ENCODE measurements around the gene TGFBR3.
"Not testable (repeated sequence)": the region's sequence is repeated elsewhere in the genome, so short reads cannot be mapped to it uniquely, and the experiment has no call there.

TGFBR3 gene

DNA sequence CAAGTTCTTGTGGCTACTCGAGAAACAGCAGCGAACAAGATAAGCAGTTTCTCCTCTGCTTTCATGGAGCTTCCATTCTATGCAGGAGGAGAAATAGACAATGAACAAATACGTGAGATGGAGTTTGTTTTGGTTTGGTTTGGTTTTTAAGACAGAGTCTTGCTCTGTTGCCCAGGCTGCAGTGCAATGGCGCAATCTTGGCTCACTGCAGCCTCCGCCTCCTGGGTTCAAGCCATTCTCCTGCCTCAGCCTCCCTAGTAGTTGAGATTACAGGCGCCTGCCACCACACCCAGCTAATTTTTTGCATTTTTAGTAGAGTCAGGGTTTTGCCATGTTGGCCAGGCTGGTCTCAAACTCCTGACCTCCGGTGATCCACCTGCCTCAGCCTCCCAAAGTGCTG lies 51.4 kb downstream of the TGFBR3 start:
- H3K4me1 ChIP-seq (ENCODE audit: insufficient read depth, low read length); H2AFZ ChIP-seq (ENCODE audit: low read depth, low read length); H3K9me3 ChIP-seq (ENCODE audit: low read length); H3K36me3 ChIP-seq (ENCODE audit: insufficient read depth, low read length); H3K4me3 ChIP-seq (ENCODE audit: low read length); H3K27me3 ChIP-seq (ENCODE audit: insufficient read depth, low read length): not testable (repeated sequence)

DNA sequence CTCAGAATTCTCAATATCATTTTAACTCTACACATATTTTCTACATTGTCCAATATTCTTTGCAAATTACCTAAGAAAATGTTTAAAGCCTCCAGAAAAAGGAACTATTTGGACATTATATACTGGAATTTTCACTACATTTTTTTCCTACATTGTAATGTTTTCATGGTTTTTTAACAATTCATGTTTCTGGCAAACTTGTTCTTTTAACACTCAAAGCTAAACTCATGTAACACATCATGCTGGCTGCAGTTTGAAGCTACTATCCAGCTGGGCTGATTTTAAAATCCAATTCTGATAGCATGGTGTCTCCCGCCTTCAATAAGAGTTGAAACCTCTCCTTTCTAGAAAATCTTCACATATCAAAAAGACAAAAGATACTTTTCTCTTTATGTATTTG lies 52.0 kb downstream of the TGFBR3 start:
- Histone ChIP-seq H3K36me3 (ENCODE audit: insufficient read depth, low read length) (no peaks in the 10 kb centered on the region), H2AFZ (ENCODE audit: low read depth, low read length) (no peak overlapping the region), H3K4me1 (ENCODE audit: insufficient read depth, low read length) (peaks cover 7% of the 10 kb centered on the region), H3K27me3 (ENCODE audit: insufficient read depth, low read length) (no peaks in the 10 kb centered on the region), H3K4me3 (ENCODE audit: low read length) (no peak overlapping the region), H3K9me3 (ENCODE audit: low read length) (no peaks in the 10 kb centered on the region)

- Histone ChIP-seq H3K9me3 (ENCODE audit: low read length) (no peaks in the 10 kb centered on the region), H3K4me1 (ENCODE audit: insufficient read depth, low read length) (peaks cover 7% of the 10 kb centered on the region), H3K4me3 (ENCODE audit: low read length) (no peak overlapping the region), H2AFZ (ENCODE audit: low read depth, low read length) (no peak overlapping the region), H3K27me3 (ENCODE audit: insufficient read depth, low read length) (no peaks in the 10 kb centered on the region), H3K36me3 (ENCODE audit: insufficient read depth, low read length) (no peaks in the 10 kb centered on the region)
Measured at GRCh38 chr1:91831132-91831930, 54.6 kb downstream of the TGFBR3 start.

GRCh38 chr1:91830242-91831131 lies 55.5 kb downstream of the TGFBR3 start:
- Histone ChIP-seq H2AFZ (ENCODE audit: low read depth, low read length) (no peak overlapping the region), H3K4me3 (ENCODE audit: low read length) (no peak overlapping the region), H3K36me3 (ENCODE audit: insufficient read depth, low read length) (no peaks in the 10 kb centered on the region), H3K27me3 (ENCODE audit: insufficient read depth, low read length) (no peaks in the 10 kb centered on the region), H3K4me1 (ENCODE audit: insufficient read depth, low read length) (peaks cover 7% of the 10 kb centered on the region), H3K9me3 (ENCODE audit: low read length) (no peaks in the 10 kb centered on the region)

GRCh38 chr1:91829293-91830153 lies 56.4 kb downstream of the TGFBR3 start:
- no peak overlapping the region for H2AFZ ChIP-seq (ENCODE audit: low read depth, low read length)
- H3K36me3 ChIP-seq (ENCODE audit: insufficient read depth, low read length), result no peaks in the 10 kb centered on the region
- no peaks in the 10 kb centered on the region for H3K27me3 ChIP-seq (ENCODE audit: insufficient read depth, low read length)
- no peaks in the 10 kb centered on the region for H3K9me3 ChIP-seq (ENCODE audit: low read length)
- no peak overlapping the region for H3K4me3 ChIP-seq (ENCODE audit: low read length)
- H3K4me1 ChIP-seq (ENCODE audit: insufficient read depth, low read length), result peaks cover 7% of the 10 kb centered on the region

DNA sequence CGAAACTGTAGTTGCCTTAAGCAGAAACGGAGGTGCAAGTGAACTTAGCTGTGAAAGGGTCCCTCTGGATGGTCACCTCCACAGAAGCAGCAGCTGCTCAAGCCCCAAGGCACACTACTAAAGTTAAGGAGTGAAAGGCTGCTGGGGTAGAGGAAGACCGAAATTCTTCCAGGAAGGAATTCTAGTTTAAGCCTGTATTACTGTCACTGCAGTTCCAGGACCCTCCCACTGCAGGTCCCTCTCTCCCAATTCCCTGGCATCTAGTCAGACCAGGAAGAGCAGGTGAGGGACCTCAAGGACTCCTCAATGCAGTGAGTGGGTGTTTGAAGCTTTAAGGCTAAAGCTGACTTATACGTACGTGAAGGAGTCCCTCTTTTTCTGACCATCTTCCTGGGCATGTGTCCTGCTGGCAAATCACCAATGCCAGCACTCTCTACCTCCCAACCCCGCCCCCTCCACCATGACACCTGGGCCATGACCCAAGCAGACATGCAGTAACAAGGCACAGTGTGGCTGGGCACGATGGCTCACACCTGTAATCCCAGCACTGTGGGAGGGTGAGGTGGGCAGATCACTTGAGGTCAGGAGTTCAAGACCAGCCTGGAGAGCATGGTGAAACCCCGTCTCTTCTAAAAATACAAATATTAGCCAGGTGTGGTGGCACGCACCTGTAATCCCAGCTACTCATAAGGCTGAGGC lies 57.2 kb downstream of the TGFBR3 start:
- Histone ChIP-seq H3K27me3 (ENCODE audit: insufficient read depth, low read length) (no peaks in the 10 kb centered on the region), H2AFZ (ENCODE audit: low read depth, low read length) (no peak overlapping the region), H3K4me3 (ENCODE audit: low read length) (no peak overlapping the region), H3K4me1 (ENCODE audit: insufficient read depth, low read length) (peaks cover 7% of the 10 kb centered on the region), H3K36me3 (ENCODE audit: insufficient read depth, low read length) (no peaks in the 10 kb centered on the region), H3K9me3 (ENCODE audit: low read length) (no peaks in the 10 kb centered on the region)

GRCh38 chr1:91827459-91828321 lies 58.3 kb downstream of the TGFBR3 start:
- Histone ChIP-seq H3K27me3 (ENCODE audit: insufficient read depth, low read length) (no peaks in the 10 kb centered on the region), H3K9me3 (ENCODE audit: low read length) (no peaks in the 10 kb centered on the region), H3K4me3 (ENCODE audit: low read length) (no peak overlapping the region)

GRCh38 chr1:91827087-91827458 lies 58.9 kb downstream of the TGFBR3 start:
- Histone ChIP-seq H3K4me3 (ENCODE audit: low read length) (no peak overlapping the region), H3K27me3 (ENCODE audit: insufficient read depth, low read length) (no peaks in the 10 kb centered on the region), H3K9me3 (ENCODE audit: low read length) (no peaks in the 10 kb centered on the region), H3K4me1 (ENCODE audit: insufficient read depth, low read length) (peaks cover 7% of the 10 kb centered on the region), H2AFZ (ENCODE audit: low read depth, low read length) (no peak overlapping the region), H3K36me3 (ENCODE audit: insufficient read depth, low read length) (no peaks in the 10 kb centered on the region)

More at GRCh38 chr1:91827459-91828321, 58.3 kb downstream of the TGFBR3 start:
- H3K4me1 ChIP-seq (ENCODE audit: insufficient read depth, low read length), result peaks cover 7% of the 10 kb centered on the region
- H2AFZ ChIP-seq (ENCODE audit: low read depth, low read length), result no peak overlapping the region
- no peaks in the 10 kb centered on the region for H3K36me3 ChIP-seq (ENCODE audit: insufficient read depth, low read length)

GRCh38 chr1:91826649-91827048 lies 59.3 kb downstream of the TGFBR3 start:
- no peaks in the 10 kb centered on the region for H3K36me3 ChIP-seq (ENCODE audit: insufficient read depth, low read length)
- no peak overlapping the region for H2AFZ ChIP-seq (ENCODE audit: low read depth, low read length)
- H3K27me3 ChIP-seq (ENCODE audit: insufficient read depth, low read length), result no peaks in the 10 kb centered on the region
- H3K4me1 ChIP-seq (ENCODE audit: insufficient read depth, low read length), result peaks cover 7% of the 10 kb centered on the region
- H3K4me3 ChIP-seq (ENCODE audit: low read length), result no peak overlapping the region
- H3K9me3 ChIP-seq (ENCODE audit: low read length), result no peaks in the 10 kb centered on the region

DNA sequence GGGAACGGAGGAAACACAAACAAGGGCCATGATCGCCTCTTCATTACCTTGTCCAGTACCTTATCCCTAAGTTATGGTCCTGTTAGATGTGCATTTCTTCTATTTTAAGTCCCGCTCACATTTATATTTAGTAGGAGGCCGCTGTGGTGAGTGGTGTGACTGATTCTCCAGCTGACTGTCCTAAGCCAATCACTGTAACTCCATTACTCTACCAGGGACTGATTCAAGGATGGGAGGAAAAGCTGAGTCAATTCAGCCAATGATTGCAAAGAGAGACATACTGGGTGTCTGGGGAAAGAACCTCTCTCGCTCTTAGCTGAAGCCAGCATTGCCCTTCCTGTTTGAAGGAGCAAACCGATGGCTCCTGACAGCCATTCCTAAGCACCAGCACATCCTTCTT lies 59.7 kb downstream of the TGFBR3 start:
- no peaks in the 10 kb centered on the region for H3K9me3 ChIP-seq (ENCODE audit: low read length)
- H3K36me3 ChIP-seq (ENCODE audit: insufficient read depth, low read length), result no peaks in the 10 kb centered on the region
- H3K27me3 ChIP-seq (ENCODE audit: insufficient read depth, low read length), result no peaks in the 10 kb centered on the region
- no peak overlapping the region for H3K4me3 ChIP-seq (ENCODE audit: low read length)
- H3K4me1 ChIP-seq (ENCODE audit: insufficient read depth, low read length), result peaks cover 7% of the 10 kb centered on the region
- no peak overlapping the region for H2AFZ ChIP-seq (ENCODE audit: low read depth, low read length)

DNA sequence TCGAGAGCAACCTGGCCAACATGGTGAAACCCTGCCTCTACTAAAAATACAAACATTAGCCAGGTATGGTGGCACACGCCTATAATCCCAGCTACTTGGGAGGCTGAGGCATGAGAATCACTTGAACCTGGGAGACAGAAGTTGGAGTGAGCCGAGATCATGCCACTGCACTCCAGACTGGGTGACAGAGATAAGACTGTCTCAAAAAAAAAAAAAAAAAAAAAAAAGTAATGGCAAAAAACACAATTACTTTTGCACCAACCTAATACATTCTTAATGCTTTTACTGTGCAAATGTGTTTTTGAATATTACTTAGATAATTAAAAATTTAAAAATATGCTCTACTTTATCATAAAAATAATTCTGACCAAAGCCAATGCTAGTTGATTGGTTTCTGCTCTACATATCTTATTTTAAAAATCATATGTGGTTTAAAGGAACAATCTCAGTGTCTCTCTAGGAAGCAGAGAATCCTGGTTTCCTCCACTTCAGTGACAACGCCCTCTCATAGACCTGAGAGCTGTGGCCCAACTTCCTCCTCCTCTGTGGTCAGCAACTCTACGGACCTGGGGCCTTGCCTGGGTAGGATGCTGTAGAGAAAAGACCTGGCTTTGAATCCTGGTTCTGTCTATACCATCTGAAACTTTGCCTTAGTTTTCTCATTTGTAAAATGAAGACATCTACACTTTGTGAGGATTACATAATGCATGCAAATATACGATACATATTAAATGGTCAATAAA lies 64.7 kb downstream of the TGFBR3 start:
- peaks cover 16% of the 10 kb centered on the region for H3K4me1 ChIP-seq (ENCODE audit: insufficient read depth, low read length)
- no peaks in the 10 kb centered on the region for H3K36me3 ChIP-seq (ENCODE audit: insufficient read depth, low read length)
- H3K9me3 ChIP-seq (ENCODE audit: low read length), result no peaks in the 10 kb centered on the region
- H2AFZ ChIP-seq (ENCODE audit: low read depth, low read length), result no peak overlapping the region
- H3K27me3 ChIP-seq (ENCODE audit: insufficient read depth, low read length), result no peaks in the 10 kb centered on the region
- H3K4me3 ChIP-seq (ENCODE audit: low read length), result no peak overlapping the region
